Vagina (tissue), 2 donors: ENCODE results near the gene NAP1L4.

Source experiments
- POLR2A ChIP-seq, 2 donors: fragments of 450-650 bp; IDR thresholded peaks; one replicate each; pipeline ENCODE4 v1.6.1; 2017; ENCODE audit warnings: antibody characterized with exemption in 2 of 2, mild to moderate bottlenecking in 2 of 2, moderate library complexity in 2 of 2
- TF ChIP-seq, protein P1 (sequence below), 3 experiments: fragments of 450-650 bp in 2 of 3; fragments of 200-600 bp in 1 of 3; sonication (generic) in 1 of 3; IDR thresholded peaks; one replicate each; pipeline ENCODE4 v1.5.1; 2017 to 2019; ENCODE audit warnings: antibody characterized with exemption in 3 of 3, mild to moderate bottlenecking in 2 of 3, moderate library complexity in 2 of 3

DNA sequence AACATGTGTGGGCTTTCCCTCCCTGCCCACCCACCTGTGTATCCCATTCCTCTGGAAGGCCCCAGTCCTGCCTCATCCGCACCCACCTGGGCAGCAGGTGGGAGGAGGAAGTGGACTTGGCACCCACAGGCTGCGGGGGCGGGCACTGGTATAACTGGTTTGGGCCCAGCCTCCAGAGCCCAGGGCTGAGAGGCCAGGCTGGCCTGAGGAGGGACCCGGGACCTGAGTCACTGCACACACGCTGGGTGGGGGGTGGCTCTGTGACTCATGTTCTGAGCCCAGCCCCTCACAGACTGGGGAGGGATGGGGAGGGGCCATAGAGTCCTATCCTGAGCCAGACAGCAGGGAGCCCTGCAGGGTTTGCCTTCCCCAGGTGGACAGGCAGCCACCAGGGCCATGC, 79.6 kb downstream of the NAP1L4 start:
- no peak for TF ChIP-seq POLR2A (IDR thresholded peaks at IDR 0.05)
- TF ChIP-seq, protein P1, sequence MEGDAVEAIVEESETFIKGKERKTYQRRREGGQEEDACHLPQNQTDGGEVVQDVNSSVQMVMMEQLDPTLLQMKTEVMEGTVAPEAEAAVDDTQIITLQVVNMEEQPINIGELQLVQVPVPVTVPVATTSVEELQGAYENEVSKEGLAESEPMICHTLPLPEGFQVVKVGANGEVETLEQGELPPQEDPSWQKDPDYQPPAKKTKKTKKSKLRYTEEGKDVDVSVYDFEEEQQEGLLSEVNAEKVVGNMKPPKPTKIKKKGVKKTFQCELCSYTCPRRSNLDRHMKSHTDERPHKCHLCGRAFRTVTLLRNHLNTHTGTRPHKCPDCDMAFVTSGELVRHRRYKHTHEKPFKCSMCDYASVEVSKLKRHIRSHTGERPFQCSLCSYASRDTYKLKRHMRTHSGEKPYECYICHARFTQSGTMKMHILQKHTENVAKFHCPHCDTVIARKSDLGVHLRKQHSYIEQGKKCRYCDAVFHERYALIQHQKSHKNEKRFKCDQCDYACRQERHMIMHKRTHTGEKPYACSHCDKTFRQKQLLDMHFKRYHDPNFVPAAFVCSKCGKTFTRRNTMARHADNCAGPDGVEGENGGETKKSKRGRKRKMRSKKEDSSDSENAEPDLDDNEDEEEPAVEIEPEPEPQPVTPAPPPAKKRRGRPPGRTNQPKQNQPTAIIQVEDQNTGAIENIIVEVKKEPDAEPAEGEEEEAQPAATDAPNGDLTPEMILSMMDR (IDR thresholded peaks at IDR 0.05), result no peak
